GM21423 (cell line): Measurements from ENCODE around the gene DISP1.
"Not testable (repeated sequence)": the region's sequence is repeated elsewhere in the genome, so short reads cannot be mapped to it uniquely, and the experiment has no call there.

Experiments
- ATAC-seq: cut with Tn5 transposase; IDR thresholded peaks from one replicate; pipeline ENCODE4 v1.9.1; 2021; ENCODE audit warnings: mild to moderate bottlenecking, moderate library complexity; ENCODE audit not compliant: unreplicated experiment

The DISP1 gene

DNA sequence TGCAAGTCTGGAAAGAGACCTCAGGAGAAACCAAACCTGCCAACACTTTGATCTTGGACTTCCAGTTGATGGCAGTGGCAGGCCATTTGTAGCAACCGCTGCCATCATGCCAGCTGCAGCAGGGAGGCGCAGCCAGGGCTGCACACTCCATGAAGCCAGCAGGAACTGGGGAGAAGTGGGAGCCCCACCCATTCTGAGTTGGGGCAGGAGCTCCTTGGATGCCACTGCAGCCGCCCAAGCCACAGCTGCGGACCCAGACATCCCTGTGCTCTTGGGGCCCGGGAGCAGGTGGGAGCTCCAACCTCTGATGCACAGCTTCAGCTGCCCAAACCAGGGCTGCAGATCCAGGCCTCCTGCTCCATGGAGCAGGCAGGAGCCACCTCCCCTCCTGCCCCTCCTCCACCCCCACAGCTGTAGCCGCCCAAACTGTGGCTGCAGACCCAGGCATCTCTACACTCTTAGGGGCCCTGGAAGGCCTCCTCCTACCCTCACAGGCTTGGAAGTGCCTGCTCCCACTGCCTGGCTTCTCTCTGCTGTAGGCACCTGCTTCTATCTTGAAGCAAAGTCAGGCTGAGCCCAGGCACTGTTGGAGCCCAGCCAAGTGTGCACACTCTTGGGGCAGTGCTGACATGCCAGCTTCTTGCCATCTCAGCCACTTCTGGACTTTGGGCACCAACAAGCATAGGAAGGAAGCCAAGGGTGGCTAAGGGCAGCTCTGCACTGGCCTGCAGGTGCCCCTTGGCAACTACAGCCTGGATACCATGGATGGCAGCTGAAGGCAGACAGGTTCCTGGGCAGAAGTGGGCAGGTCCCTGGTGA, 20.0 kb upstream of the DISP1 start:
- no peak for ATAC-seq

GRCh38 chr1:222798116-222798515, 16.7 kb upstream of the DISP1 start:
- no peak for ATAC-seq

- no peak for ATAC-seq
Observed at GRCh38 chr1:222798975-222799374, 15.9 kb upstream of the DISP1 start.

- no peak for ATAC-seq
Observed at GRCh38 chr1:222801067-222801466, 13.8 kb upstream of the DISP1 start.

GRCh38 chr1:222811671-222812070, 3.2 kb upstream of the DISP1 start:
- no peak for ATAC-seq

DNA sequence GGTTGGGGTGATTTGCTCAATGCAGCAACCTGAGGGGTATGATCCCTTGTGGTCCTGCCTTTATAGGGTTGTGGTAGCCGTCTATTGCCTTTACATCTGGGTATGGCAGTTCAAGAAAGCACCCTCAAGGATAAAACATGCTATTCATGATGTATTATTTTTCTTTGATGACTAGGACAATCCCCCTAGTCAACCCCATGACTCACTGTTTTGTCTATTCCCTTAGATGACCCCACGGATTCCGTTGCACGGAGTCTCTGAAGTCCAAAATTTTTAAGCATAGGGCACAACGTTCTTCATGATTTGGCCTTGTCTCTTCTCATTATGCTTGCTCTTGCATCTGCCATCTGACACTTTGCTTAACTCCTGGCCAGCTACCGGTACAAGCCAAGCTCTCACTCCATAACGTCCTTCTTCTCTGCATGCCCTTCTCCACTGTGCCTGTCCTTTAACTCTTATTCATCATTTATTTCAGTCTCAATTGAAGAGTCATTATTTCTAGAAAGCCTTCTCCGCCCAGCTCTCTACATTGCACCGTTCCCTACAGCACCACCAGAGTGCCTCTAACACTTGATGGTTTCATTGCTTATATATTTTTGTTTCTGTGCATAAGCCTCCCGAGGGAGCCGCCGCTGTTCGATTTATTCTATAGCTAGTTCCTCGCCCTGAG, 838 bp upstream of the DISP1 start:
- no peak for ATAC-seq

DNA sequence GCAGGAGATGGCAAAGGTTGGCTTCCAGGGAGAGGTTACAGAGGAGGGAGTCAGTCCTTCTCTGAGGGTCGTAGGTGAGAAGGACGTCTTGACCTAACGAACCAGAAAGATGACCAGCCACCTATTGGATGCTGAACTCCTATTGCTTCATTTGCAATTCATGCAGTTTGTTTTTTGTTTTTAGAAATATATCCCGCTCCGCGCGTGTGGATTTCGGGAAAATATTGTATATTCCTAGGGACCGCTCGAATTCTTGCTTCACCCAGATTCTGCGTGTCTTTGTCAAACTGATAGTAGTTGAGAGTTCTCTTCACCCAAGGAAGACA, 564 bp downstream of the DISP1 start:
- no peak for ATAC-seq

DNA sequence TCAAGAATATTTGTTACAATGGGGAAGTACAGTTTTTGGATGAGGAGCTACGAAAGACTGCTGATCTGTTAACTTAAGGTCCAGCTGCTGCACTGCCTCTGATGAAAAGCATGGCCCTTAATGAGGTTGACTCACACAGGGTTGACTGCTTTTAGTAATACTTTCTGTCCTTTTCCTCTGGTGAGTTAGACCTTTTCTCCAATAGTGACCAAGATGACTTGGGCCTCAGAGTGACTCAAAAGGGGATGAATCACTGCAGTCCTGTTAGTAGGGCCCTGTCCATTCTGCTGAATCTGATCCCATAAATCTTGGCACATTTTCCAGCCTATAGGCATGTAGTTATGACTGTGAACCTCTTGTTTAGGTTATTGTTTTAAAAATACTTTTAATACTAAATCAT, 2.7 kb downstream of the DISP1 start:
- ATAC-seq = no peak

- no peak for ATAC-seq
Observed at GRCh38 chr1:222818171-222818570, 3.3 kb downstream of the DISP1 start.

- ATAC-seq = no peak
Observed at GRCh38 chr1:222820171-222820712, 5.4 kb downstream of the DISP1 start.

DNA sequence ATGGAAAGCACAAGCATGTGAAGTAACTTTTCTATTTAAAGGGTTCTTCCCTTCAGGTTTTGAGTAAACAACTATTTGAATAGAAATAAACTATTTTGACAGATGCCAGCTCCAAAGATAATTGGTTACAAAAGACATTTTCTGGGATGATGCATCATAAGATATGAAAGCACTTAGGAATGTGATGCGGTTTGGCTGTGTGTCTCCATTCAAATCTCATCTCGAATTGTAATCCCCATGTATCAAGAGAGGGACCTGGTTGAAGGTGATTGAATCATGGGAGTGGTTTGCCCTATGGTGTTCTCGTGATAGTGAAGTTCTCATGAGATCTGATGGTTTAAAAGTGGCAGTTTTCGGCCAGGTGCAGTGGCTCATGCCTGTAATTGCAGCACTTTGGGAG, 6.4 kb downstream of the DISP1 start:
- no peak for ATAC-seq

- ATAC-seq = no peak
Observed at GRCh38 chr1:222823695-222824094, 8.9 kb downstream of the DISP1 start.

GRCh38 chr1:222824641-222825040, 9.8 kb downstream of the DISP1 start:
- ATAC-seq = no peak

GRCh38 chr1:222828939-222829338, 14.1 kb downstream of the DISP1 start:
- ATAC-seq = no peak

- ATAC-seq = no peak
Observed at GRCh38 chr1:222829868-222830267, 15.0 kb downstream of the DISP1 start.

DNA sequence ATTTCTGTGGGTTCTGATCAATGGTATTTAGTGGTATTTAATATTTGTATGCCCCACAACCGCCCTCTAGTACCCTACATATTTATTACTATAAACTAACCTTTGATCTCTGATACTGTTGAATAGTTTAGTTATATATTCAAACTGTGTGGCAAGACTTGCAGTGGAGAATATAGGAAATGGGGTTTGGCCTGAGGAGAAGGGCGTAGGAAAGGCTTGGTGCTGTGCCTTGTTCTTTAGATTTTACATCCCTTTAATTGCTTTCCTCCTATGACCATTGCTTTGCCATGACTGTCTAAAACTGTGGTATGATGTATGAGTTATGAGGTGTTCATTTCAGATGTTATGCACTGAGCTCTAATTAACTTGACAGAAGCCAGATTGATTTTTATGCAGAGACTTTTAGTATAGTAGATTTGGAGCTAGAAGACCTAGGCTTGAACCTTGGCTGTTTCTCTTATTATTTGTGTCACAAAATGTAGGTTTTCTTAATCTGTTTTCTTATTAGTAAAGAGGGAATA, 18.6 kb downstream of the DISP1 start:
- ATAC-seq = no peak

- ATAC-seq = no peak
Observed at GRCh38 chr1:222843469-222844410, 28.9 kb downstream of the DISP1 start.

GRCh38 chr1:222844411-222844779, 29.6 kb downstream of the DISP1 start:
- ATAC-seq = no peak

DNA sequence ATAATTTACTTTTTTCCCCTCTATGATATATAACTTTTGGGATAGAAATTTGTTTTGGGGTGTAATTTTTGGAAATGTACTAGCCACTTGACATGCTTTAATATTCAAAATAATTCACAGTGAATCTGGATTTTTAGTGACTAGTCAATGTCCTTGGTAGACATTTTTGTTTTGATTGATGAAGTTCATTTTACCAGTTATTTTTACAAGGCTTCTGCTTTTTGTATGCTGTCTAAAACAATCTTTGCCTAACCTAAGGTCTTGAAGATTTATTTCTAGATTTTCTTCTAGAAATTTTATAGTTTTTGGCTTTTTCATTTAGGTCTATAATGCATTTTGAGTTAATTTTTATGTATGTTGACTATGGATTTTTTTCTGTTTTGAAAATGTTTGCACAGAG, 30.9 kb downstream of the DISP1 start:
- ATAC-seq = no peak

- ATAC-seq = not testable (repeated sequence)
Observed at GRCh38 chr1:222850550-222850949, 35.7 kb downstream of the DISP1 start.

GRCh38 chr1:222852326-222852725, 37.5 kb downstream of the DISP1 start:
- no peak for ATAC-seq
